ENCODE data around the gene DAD1. TPM values are rescaled to one million over a fixed set of nuclear protein-coding genes. Genes with fewer than 3 reads are reported as not detected.

Gene DAD1
- total and polyA plus RNA-seq, 2 of the 8 experiments (the other 6 are each of a cell fraction or from before 2014, with no cell fraction given): 131 to 440 TPM

DNA sequence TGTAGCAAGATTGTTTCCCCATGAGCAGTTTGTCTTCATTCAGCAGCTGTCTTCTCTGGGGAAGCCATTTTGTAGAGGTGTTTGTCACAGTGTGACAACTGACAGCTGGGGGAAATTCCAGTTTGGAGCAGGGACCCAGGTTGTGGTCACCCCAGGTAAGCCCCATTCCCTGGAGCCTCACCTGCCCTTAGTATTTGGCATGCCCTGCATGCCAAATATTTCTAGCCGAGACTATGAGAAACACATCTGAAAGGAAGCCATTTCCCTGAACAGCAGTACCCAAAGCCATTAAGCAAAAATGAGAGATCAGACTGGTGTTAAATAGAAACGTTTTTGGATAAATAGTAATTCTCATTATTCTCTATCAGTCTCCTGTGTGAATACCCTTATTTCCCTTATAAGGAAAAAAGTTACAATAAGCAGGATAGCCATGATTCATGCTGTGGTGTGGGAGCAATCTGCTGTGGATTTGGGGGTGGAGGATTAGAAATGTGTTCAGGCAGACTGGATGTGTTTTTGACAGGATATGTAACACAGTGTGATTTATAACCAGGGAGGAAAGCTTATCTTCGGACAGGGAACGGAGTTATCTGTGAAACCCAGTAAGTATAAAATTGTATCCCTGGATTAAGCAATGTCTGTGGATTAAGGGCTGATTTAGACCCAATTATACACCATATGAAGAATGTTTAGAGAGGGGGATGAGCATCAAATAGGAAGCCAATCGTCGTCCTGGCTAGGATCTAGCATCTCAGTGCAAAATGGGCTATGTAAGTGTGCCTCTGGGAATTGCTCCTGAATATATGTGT, 68.9 kb downstream of the DAD1 start (continued):
- no peak for TF ChIP-seq RNF2 (IDR thresholded peaks at IDR 0.05; ENCODE audit: borderline replicate concordance, low read depth, low read length, missing control alignments, poor library complexity, severe bottlenecking)
